MM.1S (cell line): Measurements from ENCODE around the gene AHCYL2.

Experiments used
- DNase-seq: peaks from one replicate; pipeline ENCODE4 v3.0.0-alpha.2; 2015
- H2AFZ ChIP-seq: fragments of 300-600 bp; sonication (generic); 2 replicates; pipeline ENCODE4 v1.6.0; 2016; ENCODE audit warnings: antibody characterized with exemption, low read length
- H3F3A ChIP-seq: fragments of 300-600 bp; sonication (generic); 2 replicates; pipeline ENCODE4 v1.6.1; 2016; ENCODE audit warnings: mild to moderate bottlenecking, antibody characterized with exemption, low read length, moderate library complexity, mixed read lengths; ENCODE audit not compliant: insufficient read depth
- H3K27ac ChIP-seq: fragments of 300-600 bp; sonication (generic); 2 replicates; pipeline ENCODE4 v1.5.1; 2016; ENCODE audit warnings: mild to moderate bottlenecking, low read length
- H3K27me3 ChIP-seq: fragments of 300-600 bp; sonication (generic); replicated peaks from 2 replicates; pipeline ENCODE4 v1.6.0; 2016; ENCODE audit warnings: low read length; ENCODE audit not compliant: insufficient read depth
- H3K36me3 ChIP-seq: fragments of 300-600 bp; sonication (generic); replicated peaks from 2 replicates; pipeline ENCODE4 v1.6.1; 2016; ENCODE audit warnings: mild to moderate bottlenecking, low read length, mixed read lengths; ENCODE audit not compliant: insufficient read depth
- H3K4me1 ChIP-seq: fragments of 300-600 bp; sonication (generic); 2 replicates; pipeline ENCODE4 v1.6.1; 2016; ENCODE audit warnings: low read length, mixed read lengths
- H3K4me2 ChIP-seq: fragments of 300-600 bp; sonication (generic); 2 replicates; pipeline ENCODE4 v1.6.0; 2016; ENCODE audit warnings: low read depth, low read length
- H3K4me3 ChIP-seq: fragments of 300-600 bp; sonication (generic); 2 replicates; pipeline ENCODE4 v1.5.1; 2016; ENCODE audit warnings: low read length, mixed read lengths
- H3K79me2 ChIP-seq: fragments of 300-600 bp; sonication (generic); 2 replicates; pipeline ENCODE4 v1.6.1; 2016; ENCODE audit warnings: mixed run types, low read length, mixed read lengths
- H3K9ac ChIP-seq: fragments of 300-600 bp; sonication (generic); 2 replicates; pipeline ENCODE4 v1.6.1; 2016; ENCODE audit warnings: low read length, mixed read lengths
- H3K9me2 ChIP-seq: fragments of 300-600 bp; sonication (generic); replicated peaks from 2 replicates; pipeline ENCODE4 v1.6.1; 2016; ENCODE audit warnings: mild to moderate bottlenecking, low read length, mixed read lengths; ENCODE audit not compliant: insufficient read depth
- H3K9me3 ChIP-seq: fragments of 300-600 bp; sonication (generic); replicated peaks from 2 replicates; pipeline ENCODE4 v1.6.1; 2016; ENCODE audit warnings: mild to moderate bottlenecking, low read length, mixed read lengths; ENCODE audit not compliant: insufficient read depth
- H4K20me1 ChIP-seq: fragments of 300-600 bp; sonication (generic); 2 replicates; pipeline ENCODE4 v1.6.1; 2016; ENCODE audit warnings: mild to moderate bottlenecking, low read length, moderate library complexity, mixed read lengths; ENCODE audit not compliant: insufficient read depth
- CTCF ChIP-seq: fragments of 300-600 bp; sonication (generic); IDR thresholded peaks from 2 replicates; pipeline ENCODE4 v1.5.1; 2016; ENCODE audit warnings: antibody characterized with exemption, low read length, mixed read lengths
- EZH2 ChIP-seq: fragments of 300-600 bp; sonication (generic); optimal IDR thresholded peaks from 2 replicates; pipeline ENCODE3; 2017; ENCODE audit warnings: low read depth, mild to moderate bottlenecking, antibody characterized with exemption, low read length, mixed read lengths
- EZH2phosphoT487 ChIP-seq: fragments of 300-600 bp; sonication (generic); IDR thresholded peaks from 2 replicates; pipeline ENCODE4 v1.6.1; 2018; ENCODE audit warnings: antibody characterized with exemption, low read length

The AHCYL2 gene

DNA sequence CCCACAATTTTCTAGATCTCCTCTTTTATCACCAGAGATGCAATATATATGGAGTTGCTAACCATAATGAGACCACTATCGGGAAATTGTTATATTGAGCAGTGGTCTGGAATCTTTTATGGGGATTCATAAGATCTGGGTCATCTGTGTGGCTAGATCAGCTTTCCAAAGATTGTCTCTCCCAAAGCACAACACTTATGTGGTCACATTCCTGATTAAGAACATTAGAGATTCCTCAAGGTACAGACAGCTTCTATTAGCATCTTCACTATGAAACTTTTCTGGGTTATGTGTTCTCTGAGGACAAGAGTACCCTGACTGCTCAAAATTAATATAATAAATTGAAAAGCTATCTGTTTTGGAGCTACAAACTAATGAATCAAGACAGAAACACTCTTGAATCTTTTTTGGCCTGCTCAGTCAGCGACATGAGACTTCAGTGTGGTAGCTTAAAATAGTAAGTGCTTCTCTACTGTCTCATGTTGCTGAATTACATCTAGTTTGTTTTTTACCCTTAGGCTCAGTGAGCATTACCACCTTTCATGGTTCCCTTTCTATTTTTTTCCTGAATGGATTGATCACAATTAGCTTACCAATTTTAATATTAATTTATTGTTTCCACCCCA, 166.8 kb downstream of the AHCYL2 start:
- Histone ChIP-seq H3F3A (peaks cover 4% of the 10 kb centered on the region; the same call in 1 of the 2 replicates), H3K9me3 (no peaks in the 10 kb centered on the region)
- TF ChIP-seq EZH2 (no peak), EZH2phosphoT487 (no peak), CTCF (no peak)

GRCh38 chr7:129393255-129393654, 168.4 kb downstream of the AHCYL2 start:
- no peaks in the 10 kb centered on the region for H4K20me1 ChIP-seq
- no peaks in the 10 kb centered on the region for H3K9me3 ChIP-seq
- H3F3A ChIP-seq: peaks cover 4% of the 10 kb centered on the region; the same call in 1 of the 2 replicates
- no peak overlapping the region for H3K27ac ChIP-seq
- H3K36me3 ChIP-seq: no peaks in the 10 kb centered on the region
- H3K4me1 ChIP-seq: peaks cover 16% of the 10 kb centered on the region
- H3K9me2 ChIP-seq: no peaks in the 10 kb centered on the region
- no peaks in the 10 kb centered on the region for H3K27me3 ChIP-seq
- H3K9ac ChIP-seq: no peak overlapping the region
- H3K4me3 ChIP-seq: no peak overlapping the region
- TF ChIP-seq EZH2: no peak
- no peak for TF ChIP-seq CTCF
- no peak for TF ChIP-seq EZH2phosphoT487
- H3K4me2 ChIP-seq: no peak overlapping the region
- H2AFZ ChIP-seq: no peak overlapping the region
- no peak for DNase-seq
- H3K79me2 ChIP-seq: no peaks in the 10 kb centered on the region

More for the DNA sequence above, 166.8 kb downstream of the AHCYL2 start:
- Histone ChIP-seq H3K9me2 (no peaks in the 10 kb centered on the region), H3K4me1 (peaks cover 16% of the 10 kb centered on the region), H3K4me3 (no peak overlapping the region), H3K9ac (peak overlapping the region; percentile 3; the same call in 1 of the 2 replicates), H3K4me2 (peak overlapping the region; percentile 29), H3K27me3 (no peaks in the 10 kb centered on the region), H4K20me1 (no peaks in the 10 kb centered on the region), H2AFZ (peak overlapping the region; percentile 11; the same call in 1 of the 2 replicates), H3K27ac (peak overlapping the region; percentile 12; the same call in 1 of the 2 replicates), H3K79me2 (no peaks in the 10 kb centered on the region), H3K36me3 (no peaks in the 10 kb centered on the region)
- DNase-seq: peak; percentile 56

DNA sequence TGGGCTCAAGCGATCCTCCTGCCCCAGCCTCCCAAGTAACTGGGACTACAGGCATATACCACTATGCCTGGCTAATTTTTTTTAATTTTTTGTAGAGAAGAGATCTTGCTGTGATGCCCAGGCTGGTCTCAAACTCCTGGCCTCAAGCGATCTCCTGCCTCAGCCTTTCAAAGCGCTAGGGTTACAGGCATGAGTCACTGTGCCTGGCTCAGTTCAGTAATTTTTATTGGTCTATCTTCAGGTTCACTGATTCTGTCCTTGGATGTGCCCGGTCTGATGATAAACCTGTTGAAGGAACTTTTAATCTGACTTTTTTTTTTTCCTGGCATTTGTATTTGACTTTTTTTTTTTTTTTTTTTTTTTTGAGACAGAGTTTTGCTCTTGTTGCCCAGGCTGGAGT, 169.3 kb downstream of the AHCYL2 start:
- Histone ChIP-seq H3K9ac (no peak overlapping the region), H3K27ac (no peak overlapping the region), H2AFZ (no peak overlapping the region), H3F3A (peaks cover 4% of the 10 kb centered on the region; the same call in 1 of the 2 replicates), H3K36me3 (no peaks in the 10 kb centered on the region), H3K4me3 (no peak overlapping the region), H3K9me3 (no peaks in the 10 kb centered on the region), H4K20me1 (no peaks in the 10 kb centered on the region), H3K27me3 (no peaks in the 10 kb centered on the region), H3K79me2 (no peaks in the 10 kb centered on the region), H3K4me2 (no peak overlapping the region), H3K9me2 (no peaks in the 10 kb centered on the region), H3K4me1 (peaks cover 16% of the 10 kb centered on the region)
- no peak for DNase-seq
- TF ChIP-seq CTCF: no peak
- TF ChIP-seq EZH2phosphoT487: no peak
- TF ChIP-seq EZH2: no peak
